ENCODE measurements around the gene ZNF772.

The ZNF772 gene

DNA sequence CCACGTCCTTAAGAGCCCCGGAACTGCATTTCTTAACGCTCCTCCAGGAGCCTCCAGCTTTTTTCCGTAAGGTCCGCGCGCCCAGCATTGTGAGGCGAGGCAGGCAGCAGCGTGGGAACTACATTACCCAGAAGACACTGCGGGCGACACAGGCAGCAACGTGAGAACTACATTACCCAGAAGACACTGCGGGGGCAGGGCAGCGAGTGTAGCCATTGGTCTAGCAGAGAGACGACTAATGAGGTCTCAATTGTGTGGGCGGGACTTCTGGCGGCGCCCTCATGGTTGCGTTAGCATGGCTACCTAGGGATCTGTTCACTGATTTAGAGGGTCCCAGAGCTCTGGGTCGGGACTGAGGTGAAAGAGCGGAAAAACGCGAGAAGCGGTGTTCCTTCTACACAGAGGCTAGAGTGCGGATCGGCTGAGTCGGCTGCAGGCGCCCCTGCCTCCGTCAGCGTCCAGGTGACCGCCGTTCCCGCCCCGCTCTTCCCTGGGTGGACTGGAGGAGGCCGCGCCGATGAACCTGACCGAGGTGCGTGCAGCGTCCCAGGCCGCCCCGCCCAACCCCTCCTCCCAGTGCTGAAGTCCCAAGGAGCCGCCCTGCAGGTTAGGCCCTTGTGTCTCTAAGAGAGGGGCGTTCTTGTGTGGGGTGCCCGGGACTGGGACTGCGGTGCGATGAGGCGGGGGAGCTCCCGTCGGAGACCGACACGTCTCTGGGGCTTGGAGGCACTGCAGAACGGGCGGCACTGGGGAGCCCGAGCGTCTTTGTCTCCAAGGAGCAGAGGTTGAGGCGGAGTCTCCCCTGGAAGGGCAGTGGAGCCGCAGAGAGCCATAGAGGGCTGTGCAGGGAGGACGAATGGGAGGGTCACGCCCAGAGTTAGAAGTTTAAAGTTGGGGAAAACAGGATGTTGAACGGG, 42.0 kb downstream of the ZNF772 start, which contains the start of gene ZNF749:
TSS of gene ZNF749 (plus strand) at position 264 of the 917 bp plus-strand sequence. CDS start at position 518, 254 bp downstream.
- peak; percentile 97 for DNase-seq (ENCODE audit: low spot score)

- no peak for DNase-seq (ENCODE audit: low spot score)
Observed at GRCh38 chr19:57434386-57435061, 42.8 kb downstream of the ZNF772 start.

- no peak for DNase-seq (ENCODE audit: low spot score)
Observed at GRCh38 chr19:57421037-57421436, 56.3 kb downstream of the ZNF772 start.

- no peak for DNase-seq (ENCODE audit: low spot score)
Observed at GRCh38 chr19:57419439-57419838, 57.9 kb downstream of the ZNF772 start.
